Measurements from ENCODE around the gene BEST2.
"Not testable (repeated sequence)": the region's sequence is repeated elsewhere in the genome, so short reads cannot be mapped to it uniquely, and the experiment has no call there.

Gene BEST2

DNA sequence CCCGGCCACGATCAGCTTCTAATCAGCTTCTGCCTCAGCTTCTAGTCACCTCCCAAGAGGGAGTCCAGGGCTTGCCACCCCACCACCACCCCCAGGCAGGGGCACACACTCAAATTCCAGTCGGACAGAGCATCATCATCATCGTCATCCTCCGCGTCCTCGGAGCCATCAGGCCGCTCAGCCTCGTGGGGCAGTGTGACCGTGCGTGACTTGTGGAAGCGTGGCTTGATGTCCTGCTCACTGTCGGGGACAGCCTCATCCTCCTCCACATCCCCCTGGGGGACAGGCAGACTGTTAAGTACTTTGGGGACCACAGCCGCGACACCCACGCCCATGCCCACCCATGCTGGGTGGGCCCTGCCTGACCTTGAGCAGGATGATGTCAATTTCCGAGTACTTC lies 40.4 kb upstream of the BEST2 start:
- no peak for ATAC-seq
- TF ChIP-seq, protein P1, sequence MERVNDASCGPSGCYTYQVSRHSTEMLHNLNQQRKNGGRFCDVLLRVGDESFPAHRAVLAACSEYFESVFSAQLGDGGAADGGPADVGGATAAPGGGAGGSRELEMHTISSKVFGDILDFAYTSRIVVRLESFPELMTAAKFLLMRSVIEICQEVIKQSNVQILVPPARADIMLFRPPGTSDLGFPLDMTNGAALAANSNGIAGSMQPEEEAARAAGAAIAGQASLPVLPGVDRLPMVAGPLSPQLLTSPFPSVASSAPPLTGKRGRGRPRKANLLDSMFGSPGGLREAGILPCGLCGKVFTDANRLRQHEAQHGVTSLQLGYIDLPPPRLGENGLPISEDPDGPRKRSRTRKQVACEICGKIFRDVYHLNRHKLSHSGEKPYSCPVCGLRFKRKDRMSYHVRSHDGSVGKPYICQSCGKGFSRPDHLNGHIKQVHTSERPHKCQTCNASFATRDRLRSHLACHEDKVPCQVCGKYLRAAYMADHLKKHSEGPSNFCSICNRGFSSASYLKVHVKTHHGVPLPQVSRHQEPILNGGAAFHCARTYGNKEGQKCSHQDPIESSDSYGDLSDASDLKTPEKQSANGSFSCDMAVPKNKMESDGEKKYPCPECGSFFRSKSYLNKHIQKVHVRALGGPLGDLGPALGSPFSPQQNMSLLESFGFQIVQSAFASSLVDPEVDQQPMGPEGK (CRISPR knock-in tag; IDR thresholded peaks at IDR 0.05; ENCODE audit: borderline replicate concordance): no peak
- TF ChIP-seq ZFP3 (CRISPR knock-in tag; IDR thresholded peaks at IDR 0.05): no peak
- no peak for TF ChIP-seq ZFP30 (CRISPR knock-in tag; IDR thresholded peaks at IDR 0.05)
- no peak for TF ChIP-seq ESRRG (CRISPR knock-in tag; IDR thresholded peaks at IDR 0.05)
- no peak for TF ChIP-seq RARB (CRISPR knock-in tag; IDR thresholded peaks at IDR 0.05)
- TF ChIP-seq ZC3H10 (CRISPR knock-in tag; IDR thresholded peaks at IDR 0.05): no peak
- TF ChIP-seq, protein P2, sequence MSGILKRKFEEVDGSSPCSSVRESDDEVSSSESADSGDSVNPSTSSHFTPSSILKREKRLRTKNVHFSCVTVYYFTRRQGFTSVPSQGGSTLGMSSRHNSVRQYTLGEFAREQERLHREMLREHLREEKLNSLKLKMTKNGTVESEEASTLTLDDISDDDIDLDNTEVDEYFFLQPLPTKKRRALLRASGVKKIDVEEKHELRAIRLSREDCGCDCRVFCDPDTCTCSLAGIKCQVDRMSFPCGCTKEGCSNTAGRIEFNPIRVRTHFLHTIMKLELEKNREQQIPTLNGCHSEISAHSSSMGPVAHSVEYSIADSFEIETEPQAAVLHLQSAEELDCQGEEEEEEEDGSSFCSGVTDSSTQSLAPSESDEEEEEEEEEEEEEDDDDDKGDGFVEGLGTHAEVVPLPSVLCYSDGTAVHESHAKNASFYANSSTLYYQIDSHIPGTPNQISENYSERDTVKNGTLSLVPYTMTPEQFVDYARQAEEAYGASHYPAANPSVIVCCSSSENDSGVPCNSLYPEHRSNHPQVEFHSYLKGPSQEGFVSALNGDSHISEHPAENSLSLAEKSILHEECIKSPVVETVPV (CRISPR knock-in tag; IDR thresholded peaks at IDR 0.05): no peak
- TF ChIP-seq TCF4 (CRISPR knock-in tag; IDR thresholded peaks at IDR 0.05; ENCODE audit: borderline replicate concordance): no peak
- no peak for TF ChIP-seq OSR1 (CRISPR knock-in tag; IDR thresholded peaks at IDR 0.05)
- TF ChIP-seq, protein P3, sequence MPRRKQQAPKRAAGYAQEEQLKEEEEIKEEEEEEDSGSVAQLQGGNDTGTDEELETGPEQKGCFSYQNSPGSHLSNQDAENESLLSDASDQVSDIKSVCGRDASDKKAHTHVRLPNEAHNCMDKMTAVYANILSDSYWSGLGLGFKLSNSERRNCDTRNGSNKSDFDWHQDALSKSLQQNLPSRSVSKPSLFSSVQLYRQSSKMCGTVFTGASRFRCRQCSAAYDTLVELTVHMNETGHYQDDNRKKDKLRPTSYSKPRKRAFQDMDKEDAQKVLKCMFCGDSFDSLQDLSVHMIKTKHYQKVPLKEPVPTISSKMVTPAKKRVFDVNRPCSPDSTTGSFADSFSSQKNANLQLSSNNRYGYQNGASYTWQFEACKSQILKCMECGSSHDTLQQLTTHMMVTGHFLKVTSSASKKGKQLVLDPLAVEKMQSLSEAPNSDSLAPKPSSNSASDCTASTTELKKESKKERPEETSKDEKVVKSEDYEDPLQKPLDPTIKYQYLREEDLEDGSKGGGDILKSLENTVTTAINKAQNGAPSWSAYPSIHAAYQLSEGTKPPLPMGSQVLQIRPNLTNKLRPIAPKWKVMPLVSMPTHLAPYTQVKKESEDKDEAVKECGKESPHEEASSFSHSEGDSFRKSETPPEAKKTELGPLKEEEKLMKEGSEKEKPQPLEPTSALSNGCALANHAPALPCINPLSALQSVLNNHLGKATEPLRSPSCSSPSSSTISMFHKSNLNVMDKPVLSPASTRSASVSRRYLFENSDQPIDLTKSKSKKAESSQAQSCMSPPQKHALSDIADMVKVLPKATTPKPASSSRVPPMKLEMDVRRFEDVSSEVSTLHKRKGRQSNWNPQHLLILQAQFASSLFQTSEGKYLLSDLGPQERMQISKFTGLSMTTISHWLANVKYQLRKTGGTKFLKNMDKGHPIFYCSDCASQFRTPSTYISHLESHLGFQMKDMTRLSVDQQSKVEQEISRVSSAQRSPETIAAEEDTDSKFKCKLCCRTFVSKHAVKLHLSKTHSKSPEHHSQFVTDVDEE (CRISPR knock-in tag; IDR thresholded peaks at IDR 0.05): no peak
- no peak for TF ChIP-seq PPARA (CRISPR knock-in tag; IDR thresholded peaks at IDR 0.05; ENCODE audit: borderline replicate concordance)
- no peak for TF ChIP-seq ZNF70 (CRISPR knock-in tag; IDR thresholded peaks at IDR 0.05)

DNA sequence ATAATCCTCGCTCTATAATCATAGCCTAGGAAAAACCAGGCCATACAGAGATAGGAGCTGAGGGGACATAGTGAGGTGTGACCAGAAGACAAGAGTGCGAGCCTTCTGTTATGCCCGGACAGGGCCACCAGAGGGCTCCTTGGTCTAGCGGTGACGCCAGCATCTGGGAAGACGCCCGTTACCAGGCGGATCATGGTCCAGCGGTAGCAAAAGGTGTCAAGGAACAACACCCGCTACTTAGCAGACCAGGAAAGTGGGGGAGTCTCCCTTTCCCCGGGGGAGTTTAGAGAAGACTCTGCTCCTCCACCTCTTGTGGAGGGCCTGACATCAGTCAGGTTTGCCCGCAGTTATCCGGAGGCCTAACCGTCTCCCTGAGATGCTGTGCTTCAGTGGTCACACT lies 39.5 kb upstream of the BEST2 start:
- ATAC-seq: not testable (repeated sequence)

GRCh38 chr19:12713304-12713703 lies 38.3 kb upstream of the BEST2 start:
- ATAC-seq: not testable (repeated sequence)

DNA sequence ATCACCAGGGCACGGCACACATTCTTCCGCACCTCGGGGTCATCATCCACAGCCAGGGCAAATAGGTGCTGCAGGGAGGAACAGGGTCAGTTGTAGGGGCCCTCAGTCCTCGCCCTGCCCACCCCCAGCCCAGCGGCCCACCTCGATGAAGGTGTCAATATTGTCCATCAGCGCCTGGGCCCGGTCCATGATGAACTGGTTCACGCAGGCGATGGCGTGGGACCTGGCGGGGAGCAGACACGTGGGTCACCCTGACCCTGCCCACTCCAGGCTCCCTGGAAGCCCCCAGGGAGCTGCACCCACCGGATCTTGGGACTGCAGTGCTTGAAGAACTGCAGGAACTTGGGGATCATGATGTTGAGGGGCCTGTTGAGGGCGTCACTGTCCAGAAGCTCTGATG lies 36.5 kb upstream of the BEST2 start:
- ATAC-seq: no peak
- no peak for TF ChIP-seq RARB (CRISPR knock-in tag; IDR thresholded peaks at IDR 0.05)
- no peak for TF ChIP-seq OSR1 (CRISPR knock-in tag; IDR thresholded peaks at IDR 0.05)
- TF ChIP-seq, protein P4, sequence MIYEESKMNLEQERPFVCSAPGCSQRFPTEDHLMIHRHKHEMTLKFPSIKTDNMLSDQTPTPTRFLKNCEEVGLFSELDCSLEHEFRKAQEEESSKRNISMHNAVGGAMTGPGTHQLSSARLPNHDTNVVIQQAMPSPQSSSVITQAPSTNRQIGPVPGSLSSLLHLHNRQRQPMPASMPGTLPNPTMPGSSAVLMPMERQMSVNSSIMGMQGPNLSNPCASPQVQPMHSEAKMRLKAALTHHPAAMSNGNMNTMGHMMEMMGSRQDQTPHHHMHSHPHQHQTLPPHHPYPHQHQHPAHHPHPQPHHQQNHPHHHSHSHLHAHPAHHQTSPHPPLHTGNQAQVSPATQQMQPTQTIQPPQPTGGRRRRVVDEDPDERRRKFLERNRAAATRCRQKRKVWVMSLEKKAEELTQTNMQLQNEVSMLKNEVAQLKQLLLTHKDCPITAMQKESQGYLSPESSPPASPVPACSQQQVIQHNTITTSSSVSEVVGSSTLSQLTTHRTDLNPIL (CRISPR knock-in tag; IDR thresholded peaks at IDR 0.05; ENCODE audit: low read depth): no peak
- no peak for TF ChIP-seq ZNF565 (CRISPR knock-in tag; conservative IDR thresholded peaks at IDR 0.05; ENCODE audit: low read depth)
- no peak for TF ChIP-seq ARNTL (CRISPR knock-in tag; IDR thresholded peaks at IDR 0.05; ENCODE audit: borderline replicate concordance, low read depth)
- no peak for TF ChIP-seq BACH2 (CRISPR knock-in tag; IDR thresholded peaks at IDR 0.05; ENCODE audit: borderline replicate concordance)
- no peak for TF ChIP-seq GLIS3 (CRISPR knock-in tag; IDR thresholded peaks at IDR 0.05)

GRCh38 chr19:12715929-12716328 lies 35.7 kb upstream of the BEST2 start:
- ATAC-seq: no peak
- TF ChIP-seq, protein P4 (CRISPR knock-in tag; IDR thresholded peaks at IDR 0.05; ENCODE audit: low read depth): no peak
- TF ChIP-seq OSR1 (CRISPR knock-in tag; IDR thresholded peaks at IDR 0.05) (no peak), CSDC2 (CRISPR knock-in tag; IDR thresholded peaks at IDR 0.05) (no peak), SNAI2 (CRISPR knock-in tag; IDR thresholded peaks at IDR 0.05) (no peak), ZNF565 (CRISPR knock-in tag; conservative IDR thresholded peaks at IDR 0.05; ENCODE audit: low read depth) (no peak), ZNF70 (CRISPR knock-in tag; IDR thresholded peaks at IDR 0.05) (no peak), ZFP30 (CRISPR knock-in tag; IDR thresholded peaks at IDR 0.05) (no peak), RARB (CRISPR knock-in tag; IDR thresholded peaks at IDR 0.05) (no peak), PPARA (CRISPR knock-in tag; IDR thresholded peaks at IDR 0.05; ENCODE audit: borderline replicate concordance) (no peak), TCF4 (CRISPR knock-in tag; IDR thresholded peaks at IDR 0.05; ENCODE audit: borderline replicate concordance) (no peak)
- TF ChIP-seq, protein P5, sequence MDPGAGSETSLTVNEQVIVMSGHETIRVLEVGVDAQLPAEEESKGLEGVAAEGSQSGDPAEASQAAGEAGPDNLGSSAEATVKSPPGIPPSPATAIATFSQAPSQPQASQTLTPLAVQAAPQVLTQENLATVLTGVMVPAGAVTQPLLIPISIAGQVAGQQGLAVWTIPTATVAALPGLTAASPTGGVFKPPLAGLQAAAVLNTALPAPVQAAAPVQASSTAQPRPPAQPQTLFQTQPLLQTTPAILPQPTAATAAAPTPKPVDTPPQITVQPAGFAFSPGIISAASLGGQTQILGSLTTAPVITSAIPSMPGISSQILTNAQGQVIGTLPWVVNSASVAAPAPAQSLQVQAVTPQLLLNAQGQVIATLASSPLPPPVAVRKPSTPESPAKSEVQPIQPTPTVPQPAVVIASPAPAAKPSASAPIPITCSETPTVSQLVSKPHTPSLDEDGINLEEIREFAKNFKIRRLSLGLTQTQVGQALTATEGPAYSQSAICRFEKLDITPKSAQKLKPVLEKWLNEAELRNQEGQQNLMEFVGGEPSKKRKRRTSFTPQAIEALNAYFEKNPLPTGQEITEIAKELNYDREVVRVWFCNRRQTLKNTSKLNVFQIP (CRISPR knock-in tag; IDR thresholded peaks at IDR 0.05; ENCODE audit: borderline replicate concordance, low read depth): no peak
- TF ChIP-seq, protein P1 (CRISPR knock-in tag; IDR thresholded peaks at IDR 0.05; ENCODE audit: borderline replicate concordance): no peak
- TF ChIP-seq, protein P2 (CRISPR knock-in tag; IDR thresholded peaks at IDR 0.05): no peak
